Neutrophil (primary cell): ENCODE measurements around the gene NMNAT2.

Experiments used
- H3K27ac ChIP-seq: fragments of 200-600 bp; sonication (generic); 2 replicates; pipeline ENCODE4 v1.5.1; 2016; ENCODE audit warnings: mild to moderate bottlenecking, moderate library complexity
- H3K27me3 ChIP-seq: fragments of 200-600 bp; sonication (generic); 2 replicates; pipeline ENCODE4 v1.6.0; 2016; ENCODE audit warnings: mild to moderate bottlenecking
- H3K36me3 ChIP-seq: fragments of 200-600 bp; sonication (generic); 2 replicates; pipeline ENCODE4 v1.5.1; 2017
- H3K4me1 ChIP-seq, 2 experiments: fragments of 200-600 bp in 1 of 2; sonication (generic) in 1 of 2; 1 replicate in 1 of 2; 2 replicates in 1 of 2; pipeline versions ENCODE4 v1.5.1 to v1.6.1; 2013 to 2016; ENCODE audit warnings: low read depth in 1 of 2, low read length in 1 of 2, mild to moderate bottlenecking in 1 of 2, moderate library complexity in 1 of 2; ENCODE audit not compliant: control insufficient read depth in 1 of 2, insufficient read depth in 1 of 2
- H3K4me3 ChIP-seq, 2 experiments: fragments of 200-600 bp in 1 of 2; sonication (generic) in 1 of 2; 1 replicate in 1 of 2; 2 replicates in 1 of 2; pipeline ENCODE4 v1.5.1; 2013 to 2016; ENCODE audit warnings: low read depth in 1 of 2, low read length in 1 of 2, mild to moderate bottlenecking in 1 of 2, moderate library complexity in 1 of 2
- H3K9me3 ChIP-seq: fragments of 200-600 bp; sonication (generic); 2 replicates; pipeline ENCODE4 v1.5.1; 2016
- TF ChIP-seq, protein P1 (sequence below): fragments of 200-600 bp; sonication (generic); IDR thresholded peaks from 2 replicates; pipeline ENCODE4 v1.5.1; 2016; ENCODE audit warnings: antibody characterized with exemption

Gene NMNAT2

GRCh38 chr1:183272390-183272848 lies 145.8 kb downstream of the NMNAT2 start:
- Histone ChIP-seq H3K4me3 (no peak overlapping the region), H3K27me3 (no peaks in the 10 kb centered on the region), H3K27ac (no peak overlapping the region), H3K4me1 (no peaks in the 10 kb centered on the region), H3K9me3 (no peaks in the 10 kb centered on the region), H3K36me3 (no peaks in the 10 kb centered on the region)
- TF ChIP-seq, protein P1, sequence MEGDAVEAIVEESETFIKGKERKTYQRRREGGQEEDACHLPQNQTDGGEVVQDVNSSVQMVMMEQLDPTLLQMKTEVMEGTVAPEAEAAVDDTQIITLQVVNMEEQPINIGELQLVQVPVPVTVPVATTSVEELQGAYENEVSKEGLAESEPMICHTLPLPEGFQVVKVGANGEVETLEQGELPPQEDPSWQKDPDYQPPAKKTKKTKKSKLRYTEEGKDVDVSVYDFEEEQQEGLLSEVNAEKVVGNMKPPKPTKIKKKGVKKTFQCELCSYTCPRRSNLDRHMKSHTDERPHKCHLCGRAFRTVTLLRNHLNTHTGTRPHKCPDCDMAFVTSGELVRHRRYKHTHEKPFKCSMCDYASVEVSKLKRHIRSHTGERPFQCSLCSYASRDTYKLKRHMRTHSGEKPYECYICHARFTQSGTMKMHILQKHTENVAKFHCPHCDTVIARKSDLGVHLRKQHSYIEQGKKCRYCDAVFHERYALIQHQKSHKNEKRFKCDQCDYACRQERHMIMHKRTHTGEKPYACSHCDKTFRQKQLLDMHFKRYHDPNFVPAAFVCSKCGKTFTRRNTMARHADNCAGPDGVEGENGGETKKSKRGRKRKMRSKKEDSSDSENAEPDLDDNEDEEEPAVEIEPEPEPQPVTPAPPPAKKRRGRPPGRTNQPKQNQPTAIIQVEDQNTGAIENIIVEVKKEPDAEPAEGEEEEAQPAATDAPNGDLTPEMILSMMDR = no peak

GRCh38 chr1:183270541-183271141 lies 147.5 kb downstream of the NMNAT2 start:
- Histone ChIP-seq H3K27me3 (no peaks in the 10 kb centered on the region), H3K36me3 (no peaks in the 10 kb centered on the region), H3K27ac (no peak overlapping the region), H3K4me3 (no peak overlapping the region), H3K9me3 (no peaks in the 10 kb centered on the region), H3K4me1 (no peaks in the 10 kb centered on the region)
- TF ChIP-seq, protein P1 = no peak

DNA sequence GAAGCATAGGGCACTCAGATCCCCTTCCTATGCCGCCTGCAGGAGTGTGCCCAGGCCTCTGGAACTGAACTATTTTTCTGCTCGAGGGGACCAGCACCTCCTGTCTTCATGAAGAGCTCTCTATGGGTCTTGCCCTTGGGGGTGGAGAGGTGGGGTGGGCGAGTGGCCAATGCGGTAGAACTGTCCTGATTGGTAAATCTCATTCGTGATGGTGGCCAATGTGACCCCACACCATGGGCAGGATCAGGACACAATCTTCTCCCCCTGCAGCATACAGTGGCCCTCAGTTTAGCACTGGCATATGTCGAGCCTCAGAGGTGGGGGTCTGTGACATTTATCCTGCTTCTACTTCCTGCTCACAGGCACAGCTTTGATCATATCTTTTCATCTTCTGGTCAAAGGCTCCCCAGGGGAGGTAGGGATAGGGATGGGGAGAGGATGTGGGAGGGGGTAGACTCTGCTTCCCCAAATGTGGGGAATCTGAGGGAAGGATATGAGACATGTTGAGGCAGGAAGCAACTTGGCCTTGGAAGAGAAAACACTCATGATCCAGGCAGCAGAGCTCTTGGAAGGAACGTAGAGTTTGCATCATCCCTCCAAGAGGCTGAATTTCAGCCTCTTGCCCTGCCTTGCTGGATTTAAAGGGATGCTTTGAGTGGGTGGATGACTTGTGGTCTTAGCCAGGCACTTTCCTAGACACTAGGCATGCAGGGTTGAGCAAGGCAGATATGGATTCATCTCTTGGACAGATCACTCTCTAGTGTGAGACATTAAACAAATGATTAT lies 150.3 kb downstream of the NMNAT2 start:
- H3K27me3 ChIP-seq = no peaks in the 10 kb centered on the region
- peaks cover 0 to 7% of the 10 kb centered on the region in 2 experiments for H3K4me1 ChIP-seq
- TF ChIP-seq, protein P1 = no peak
- H3K36me3 ChIP-seq = no peaks in the 10 kb centered on the region
- H3K27ac ChIP-seq = no peak overlapping the region
- H3K4me3 ChIP-seq = no peak overlapping the region
- H3K9me3 ChIP-seq = no peaks in the 10 kb centered on the region

GRCh38 chr1:183263886-183264602 lies 154.1 kb downstream of the NMNAT2 start:
- no peaks in the 10 kb centered on the region for H3K27me3 ChIP-seq
- no peak overlapping the region for H3K4me3 ChIP-seq
- H3K9me3 ChIP-seq = no peaks in the 10 kb centered on the region
- H3K27ac ChIP-seq = no peak overlapping the region
- TF ChIP-seq, protein P1 = no peak
- no peaks in the 10 kb centered on the region for H3K36me3 ChIP-seq
- peaks cover 19 to 26% of the 10 kb centered on the region in 2 experiments for H3K4me1 ChIP-seq

- H3K4me3 ChIP-seq = no peak overlapping the region
- H3K9me3 ChIP-seq = no peaks in the 10 kb centered on the region
- H3K36me3 ChIP-seq = no peaks in the 10 kb centered on the region
- TF ChIP-seq, protein P1 = no peak
- no peak overlapping the region for H3K27ac ChIP-seq
- H3K4me1 ChIP-seq = peaks cover 29 to 37% of the 10 kb centered on the region in 2 experiments
- no peaks in the 10 kb centered on the region for H3K27me3 ChIP-seq
Observed at GRCh38 chr1:183262628-183263200, 155.5 kb downstream of the NMNAT2 start.
